Measurements from ENCODE around the gene PTPRD. TPM values are rescaled to one million over a fixed set of nuclear protein-coding genes. Genes with fewer than 3 reads are reported as not detected.

The PTPRD gene
- total and polyA plus RNA-seq, 2 experiments from 2014 or later, result 11.5 to 58.0 TPM

DNA sequence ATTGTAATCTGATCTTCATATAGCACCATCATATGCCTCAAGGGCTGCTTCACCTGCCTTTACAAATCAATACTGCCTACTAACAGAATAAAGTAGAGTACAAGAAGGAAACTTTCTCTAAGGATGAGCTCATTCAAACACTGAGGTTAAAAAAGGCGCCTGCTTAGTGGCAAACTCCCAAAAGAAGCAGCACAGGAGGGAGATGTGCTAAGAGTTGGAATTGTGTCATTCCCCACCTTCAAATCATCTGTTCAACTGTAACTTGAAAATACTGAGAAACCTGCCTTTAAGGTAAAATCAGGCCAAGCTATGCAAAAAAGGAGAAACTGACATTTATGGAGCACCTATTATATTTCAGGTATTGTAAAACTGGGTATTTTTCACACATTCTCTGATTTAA, 560.6 kb downstream of the PTPRD start:
- no peaks in the 10 kb centered on the region for H3K9me3 Mint-ChIP-seq
- peaks cover 2% of the 10 kb centered on the region for H3K27me3 Mint-ChIP-seq (ENCODE audit: insufficient read depth, low read depth, poor library complexity)
- DNase-seq (ENCODE audit: low spot score), result no peak
- Histone ChIP-seq H3K4me3 (no peak overlapping the region), H3K36me3 (ENCODE audit: insufficient read depth) (no peaks in the 10 kb centered on the region), H3K27me3 (ENCODE audit: insufficient read depth) (peaks cover 39% of the 10 kb centered on the region), H3K9me2 (ENCODE audit: insufficient read depth) (no peaks in the 10 kb centered on the region), H3F3A (replicated peaks; ENCODE audit: low read depth) (no peaks in the 10 kb centered on the region), H3K4me2 (no peak overlapping the region), H4K20me1 (replicated peaks; ENCODE audit: insufficient read depth) (no peaks in the 10 kb centered on the region), H3K4me1 (ENCODE audit: insufficient read depth) (no peaks in the 10 kb centered on the region), H3K27ac (ENCODE audit: low read depth) (no peak overlapping the region), H3K79me2 (replicated peaks; ENCODE audit: insufficient read depth) (no peaks in the 10 kb centered on the region), H2AFZ (no peak overlapping the region)
- H3K27ac Mint-ChIP-seq, result no peak overlapping the region
- H3K36me3 Mint-ChIP-seq (ENCODE audit: low read depth), result no peaks in the 10 kb centered on the region
- no peak for ATAC-seq
- peaks cover 7% of the 10 kb centered on the region; the same call in 2 of the 3 replicates for H3K4me1 Mint-ChIP-seq
- TF ChIP-seq, protein P1, sequence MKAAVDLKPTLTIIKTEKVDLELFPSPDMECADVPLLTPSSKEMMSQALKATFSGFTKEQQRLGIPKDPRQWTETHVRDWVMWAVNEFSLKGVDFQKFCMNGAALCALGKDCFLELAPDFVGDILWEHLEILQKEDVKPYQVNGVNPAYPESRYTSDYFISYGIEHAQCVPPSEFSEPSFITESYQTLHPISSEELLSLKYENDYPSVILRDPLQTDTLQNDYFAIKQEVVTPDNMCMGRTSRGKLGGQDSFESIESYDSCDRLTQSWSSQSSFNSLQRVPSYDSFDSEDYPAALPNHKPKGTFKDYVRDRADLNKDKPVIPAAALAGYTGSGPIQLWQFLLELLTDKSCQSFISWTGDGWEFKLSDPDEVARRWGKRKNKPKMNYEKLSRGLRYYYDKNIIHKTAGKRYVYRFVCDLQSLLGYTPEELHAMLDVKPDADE (IDR thresholded peaks at IDR 0.05), result no peak
- TF ChIP-seq NANOG (IDR thresholded peaks at IDR 0.05; ENCODE audit: borderline replicate concordance), result no peak
- TF ChIP-seq EZH2 (IDR thresholded peaks at IDR 0.05; ENCODE audit: low read depth, unreplicated experiment), result no peak
- TF ChIP-seq, protein P2, sequence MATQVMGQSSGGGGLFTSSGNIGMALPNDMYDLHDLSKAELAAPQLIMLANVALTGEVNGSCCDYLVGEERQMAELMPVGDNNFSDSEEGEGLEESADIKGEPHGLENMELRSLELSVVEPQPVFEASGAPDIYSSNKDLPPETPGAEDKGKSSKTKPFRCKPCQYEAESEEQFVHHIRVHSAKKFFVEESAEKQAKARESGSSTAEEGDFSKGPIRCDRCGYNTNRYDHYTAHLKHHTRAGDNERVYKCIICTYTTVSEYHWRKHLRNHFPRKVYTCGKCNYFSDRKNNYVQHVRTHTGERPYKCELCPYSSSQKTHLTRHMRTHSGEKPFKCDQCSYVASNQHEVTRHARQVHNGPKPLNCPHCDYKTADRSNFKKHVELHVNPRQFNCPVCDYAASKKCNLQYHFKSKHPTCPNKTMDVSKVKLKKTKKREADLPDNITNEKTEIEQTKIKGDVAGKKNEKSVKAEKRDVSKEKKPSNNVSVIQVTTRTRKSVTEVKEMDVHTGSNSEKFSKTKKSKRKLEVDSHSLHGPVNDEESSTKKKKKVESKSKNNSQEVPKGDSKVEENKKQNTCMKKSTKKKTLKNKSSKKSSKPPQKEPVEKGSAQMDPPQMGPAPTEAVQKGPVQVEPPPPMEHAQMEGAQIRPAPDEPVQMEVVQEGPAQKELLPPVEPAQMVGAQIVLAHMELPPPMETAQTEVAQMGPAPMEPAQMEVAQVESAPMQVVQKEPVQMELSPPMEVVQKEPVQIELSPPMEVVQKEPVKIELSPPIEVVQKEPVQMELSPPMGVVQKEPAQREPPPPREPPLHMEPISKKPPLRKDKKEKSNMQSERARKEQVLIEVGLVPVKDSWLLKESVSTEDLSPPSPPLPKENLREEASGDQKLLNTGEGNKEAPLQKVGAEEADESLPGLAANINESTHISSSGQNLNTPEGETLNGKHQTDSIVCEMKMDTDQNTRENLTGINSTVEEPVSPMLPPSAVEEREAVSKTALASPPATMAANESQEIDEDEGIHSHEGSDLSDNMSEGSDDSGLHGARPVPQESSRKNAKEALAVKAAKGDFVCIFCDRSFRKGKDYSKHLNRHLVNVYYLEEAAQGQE (IDR thresholded peaks at IDR 0.05; ENCODE audit: unreplicated experiment), result no peak
- no peak for TF ChIP-seq JUNB (IDR thresholded peaks at IDR 0.05; ENCODE audit: unreplicated experiment)
- no peak for TF ChIP-seq CREB1 (CRISPR knock-in tag; IDR thresholded peaks at IDR 0.05; ENCODE audit: low read depth)
- TF ChIP-seq, protein P3, sequence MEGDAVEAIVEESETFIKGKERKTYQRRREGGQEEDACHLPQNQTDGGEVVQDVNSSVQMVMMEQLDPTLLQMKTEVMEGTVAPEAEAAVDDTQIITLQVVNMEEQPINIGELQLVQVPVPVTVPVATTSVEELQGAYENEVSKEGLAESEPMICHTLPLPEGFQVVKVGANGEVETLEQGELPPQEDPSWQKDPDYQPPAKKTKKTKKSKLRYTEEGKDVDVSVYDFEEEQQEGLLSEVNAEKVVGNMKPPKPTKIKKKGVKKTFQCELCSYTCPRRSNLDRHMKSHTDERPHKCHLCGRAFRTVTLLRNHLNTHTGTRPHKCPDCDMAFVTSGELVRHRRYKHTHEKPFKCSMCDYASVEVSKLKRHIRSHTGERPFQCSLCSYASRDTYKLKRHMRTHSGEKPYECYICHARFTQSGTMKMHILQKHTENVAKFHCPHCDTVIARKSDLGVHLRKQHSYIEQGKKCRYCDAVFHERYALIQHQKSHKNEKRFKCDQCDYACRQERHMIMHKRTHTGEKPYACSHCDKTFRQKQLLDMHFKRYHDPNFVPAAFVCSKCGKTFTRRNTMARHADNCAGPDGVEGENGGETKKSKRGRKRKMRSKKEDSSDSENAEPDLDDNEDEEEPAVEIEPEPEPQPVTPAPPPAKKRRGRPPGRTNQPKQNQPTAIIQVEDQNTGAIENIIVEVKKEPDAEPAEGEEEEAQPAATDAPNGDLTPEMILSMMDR (conservative IDR thresholded peaks at IDR 0.05; ENCODE audit: low read depth in 2 of 2), result no peak
- no peak for TF ChIP-seq ZNF114 (CRISPR knock-in tag; IDR thresholded peaks at IDR 0.05)
- no peak for TF ChIP-seq POLR2AphosphoS5 (IDR thresholded peaks at IDR 0.05; ENCODE audit: low read depth)
- no peak for TF ChIP-seq ZNF331 (CRISPR knock-in tag; IDR thresholded peaks at IDR 0.05; ENCODE audit: low read depth)
- TF ChIP-seq, protein P4, sequence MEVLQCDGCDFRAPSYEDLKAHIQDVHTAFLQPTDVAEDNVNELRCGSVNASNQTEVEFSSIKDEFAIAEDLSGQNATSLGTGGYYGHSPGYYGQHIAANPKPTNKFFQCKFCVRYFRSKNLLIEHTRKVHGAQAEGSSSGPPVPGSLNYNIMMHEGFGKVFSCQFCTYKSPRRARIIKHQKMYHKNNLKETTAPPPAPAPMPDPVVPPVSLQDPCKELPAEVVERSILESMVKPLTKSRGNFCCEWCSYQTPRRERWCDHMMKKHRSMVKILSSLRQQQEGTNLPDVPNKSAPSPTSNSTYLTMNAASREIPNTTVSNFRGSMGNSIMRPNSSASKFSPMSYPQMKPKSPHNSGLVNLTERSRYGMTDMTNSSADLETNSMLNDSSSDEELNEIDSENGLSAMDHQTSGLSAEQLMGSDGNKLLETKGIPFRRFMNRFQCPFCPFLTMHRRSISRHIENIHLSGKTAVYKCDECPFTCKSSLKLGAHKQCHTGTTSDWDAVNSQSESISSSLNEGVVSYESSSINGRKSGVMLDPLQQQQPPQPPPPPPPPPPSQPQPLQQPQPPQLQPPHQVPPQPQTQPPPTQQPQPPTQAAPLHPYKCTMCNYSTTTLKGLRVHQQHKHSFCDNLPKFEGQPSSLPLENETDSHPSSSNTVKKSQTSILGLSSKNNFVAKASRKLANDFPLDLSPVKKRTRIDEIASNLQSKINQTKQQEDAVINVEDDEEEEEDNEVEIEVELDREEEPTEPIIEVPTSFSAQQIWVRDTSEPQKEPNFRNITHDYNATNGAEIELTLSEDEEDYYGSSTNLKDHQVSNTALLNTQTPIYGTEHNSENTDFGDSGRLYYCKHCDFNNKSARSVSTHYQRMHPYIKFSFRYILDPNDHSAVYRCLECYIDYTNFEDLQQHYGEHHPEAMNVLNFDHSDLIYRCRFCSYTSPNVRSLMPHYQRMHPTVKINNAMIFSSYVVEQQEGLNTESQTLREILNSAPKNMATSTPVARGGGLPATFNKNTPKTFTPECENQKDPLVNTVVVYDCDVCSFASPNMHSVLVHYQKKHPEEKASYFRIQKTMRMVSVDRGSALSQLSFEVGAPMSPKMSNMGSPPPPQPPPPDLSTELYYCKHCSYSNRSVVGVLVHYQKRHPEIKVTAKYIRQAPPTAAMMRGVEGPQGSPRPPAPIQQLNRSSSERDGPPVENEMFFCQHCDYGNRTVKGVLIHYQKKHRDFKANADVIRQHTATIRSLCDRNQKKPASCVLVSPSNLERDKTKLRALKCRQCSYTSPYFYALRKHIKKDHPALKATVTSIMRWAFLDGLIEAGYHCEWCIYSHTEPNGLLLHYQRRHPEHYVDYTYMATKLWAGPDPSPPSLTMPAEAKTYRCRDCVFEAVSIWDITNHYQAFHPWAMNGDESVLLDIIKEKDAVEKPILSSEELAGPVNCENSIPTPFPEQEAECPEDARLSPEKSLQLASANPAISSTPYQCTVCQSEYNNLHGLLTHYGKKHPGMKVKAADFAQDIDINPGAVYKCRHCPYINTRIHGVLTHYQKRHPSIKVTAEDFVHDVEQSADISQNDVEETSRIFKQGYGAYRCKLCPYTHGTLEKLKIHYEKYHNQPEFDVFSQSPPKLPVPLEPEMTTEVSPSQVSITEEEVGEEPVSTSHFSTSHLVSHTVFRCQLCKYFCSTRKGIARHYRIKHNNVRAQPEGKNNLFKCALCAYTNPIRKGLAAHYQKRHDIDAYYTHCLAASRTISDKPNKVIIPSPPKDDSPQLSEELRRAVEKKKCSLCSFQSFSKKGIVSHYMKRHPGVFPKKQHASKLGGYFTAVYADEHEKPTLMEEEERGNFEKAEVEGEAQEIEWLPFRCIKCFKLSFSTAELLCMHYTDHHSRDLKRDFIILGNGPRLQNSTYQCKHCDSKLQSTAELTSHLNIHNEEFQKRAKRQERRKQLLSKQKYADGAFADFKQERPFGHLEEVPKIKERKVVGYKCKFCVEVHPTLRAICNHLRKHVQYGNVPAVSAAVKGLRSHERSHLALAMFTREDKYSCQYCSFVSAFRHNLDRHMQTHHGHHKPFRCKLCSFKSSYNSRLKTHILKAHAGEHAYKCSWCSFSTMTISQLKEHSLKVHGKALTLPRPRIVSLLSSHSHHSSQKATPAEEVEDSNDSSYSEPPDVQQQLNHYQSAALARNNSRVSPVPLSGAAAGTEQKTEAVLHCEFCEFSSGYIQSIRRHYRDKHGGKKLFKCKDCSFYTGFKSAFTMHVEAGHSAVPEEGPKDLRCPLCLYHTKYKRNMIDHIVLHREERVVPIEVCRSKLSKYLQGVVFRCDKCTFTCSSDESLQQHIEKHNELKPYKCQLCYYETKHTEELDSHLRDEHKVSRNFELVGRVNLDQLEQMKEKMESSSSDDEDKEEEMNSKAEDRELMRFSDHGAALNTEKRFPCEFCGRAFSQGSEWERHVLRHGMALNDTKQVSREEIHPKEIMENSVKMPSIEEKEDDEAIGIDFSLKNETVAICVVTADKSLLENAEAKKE (CRISPR knock-in tag; IDR thresholded peaks at IDR 0.05), result no peak
- no peak for TF ChIP-seq STAT1 (IDR thresholded peaks at IDR 0.05; ENCODE audit: unreplicated experiment)
- TF ChIP-seq EZH2phosphoT487 (IDR thresholded peaks at IDR 0.05; ENCODE audit: unreplicated experiment), result no peak
- H3K4me3 Mint-ChIP-seq, result no peak overlapping the region
